PC-9 (cell line): ENCODE data around the gene ARHGDIA. TPM values are rescaled to one million over a fixed set of nuclear protein-coding genes. Genes with fewer than 3 reads are reported as not detected.

ENCODE experiments used
- BruUV-seq: library from RNA; stranded (reverse); fragments of 400-500 nt; replicated peaks from 2 replicates; lab custom pipeline; 2021; lab: Mats Ljungman, UMichigan
- CTCF ChIA-PET: fragments of 300-600 bp; sonication (Branson Sonifier 250); formaldehyde crosslinking; loops from one replicate; lab custom pipeline; 2022; ENCODE audit warnings: antibody characterized with exemption; lab: Charles Lee
- POLR2A ChIA-PET: fragments of 300-600 bp; sonication (Branson Sonifier 250); formaldehyde crosslinking; loops from one replicate; lab custom pipeline; 2022; ENCODE audit warnings: antibody characterized with exemption; ENCODE audit not compliant: unreplicated experiment; lab: Charles Lee
- DNase-seq, 2 experiments: peaks; one replicate each; pipeline versions ENCODE4 v3.0.0 to v3.0.0-alpha.2; 2015 to 2022; ENCODE audit warnings: mixed read lengths in 1 of 2
- H2AFZ ChIP-seq: fragments of 200-600 bp; sonication (generic); 2 replicates; pipeline ENCODE4 v1.8.1; 2017; ENCODE audit warnings: antibody characterized with exemption
- H3F3A ChIP-seq: fragments of 200-600 bp; sonication (generic); 2 replicates; pipeline ENCODE4 v1.8.1; 2017; ENCODE audit warnings: antibody characterized with exemption, mild to moderate bottlenecking, low read depth; ENCODE audit not compliant: insufficient read depth
- H3K27ac ChIP-seq: fragments of 200-600 bp; sonication (generic); 2 replicates; pipeline ENCODE4 v1.6.1; 2016; ENCODE audit warnings: mixed run types
- H3K27me3 ChIP-seq: fragments of 200-600 bp; sonication (generic); 2 replicates; pipeline ENCODE4 v1.6.1; 2016; ENCODE audit warnings: low read depth, mixed run types; ENCODE audit not compliant: insufficient read depth
- H3K36me3 ChIP-seq: fragments of 200-600 bp; sonication (generic); 2 replicates; pipeline ENCODE4 v1.6.1; 2016; ENCODE audit warnings: low read depth, mixed run types
- H3K4me1 ChIP-seq: fragments of 200-600 bp; sonication (generic); replicated peaks from 2 replicates; pipeline ENCODE4 v1.6.1; 2016; ENCODE audit warnings: mixed run types; ENCODE audit not compliant: insufficient read depth
- H3K4me2 ChIP-seq: fragments of 200-600 bp; sonication (generic); 2 replicates; pipeline ENCODE4 v1.6.1; 2017; ENCODE audit warnings: mixed run types
- H3K4me3 ChIP-seq: fragments of 200-600 bp; sonication (generic); 2 replicates; pipeline ENCODE4 v1.6.1; 2016; ENCODE audit warnings: mixed run types
- H3K79me2 ChIP-seq: fragments of 200-600 bp; sonication (generic); 2 replicates; pipeline ENCODE4 v1.6.1; 2017; ENCODE audit warnings: low read depth, mixed run types
- H3K9me2 ChIP-seq: fragments of 200-600 bp; sonication (generic); 2 replicates; pipeline ENCODE4 v1.8.1; 2017; ENCODE audit warnings: mild to moderate bottlenecking; ENCODE audit not compliant: insufficient read depth
- H3K9me3 ChIP-seq: fragments of 200-600 bp; sonication (generic); 2 replicates; pipeline ENCODE4 v1.8.1; 2016; ENCODE audit warnings: low read depth; ENCODE audit not compliant: insufficient read depth
- H4K20me1 ChIP-seq: fragments of 200-600 bp; sonication (generic); 2 replicates; pipeline ENCODE4 v1.8.1; 2017; ENCODE audit not compliant: insufficient read depth
- CTCF ChIP-seq: fragments of 200-600 bp; sonication (generic); conservative IDR thresholded peaks from 2 replicates; pipeline ENCODE4 v1.6.1; 2017; ENCODE audit warnings: mixed run types, antibody characterized with exemption, mild to moderate bottlenecking, moderate library complexity
- EZH2 ChIP-seq: fragments of 200-600 bp; sonication (generic); IDR thresholded peaks from 2 replicates; pipeline ENCODE4 v1.8.0; 2017; ENCODE audit warnings: antibody characterized with exemption, low read depth
- intact Hi-C: fragments of 100-400 bp; cut with micrococcal nuclease; formaldehyde crosslinking; loops from one replicate; pipeline ENCODE4 v1.10.0; 2022; ENCODE audit not compliant: unreplicated experiment
- total RNA-seq: library from RNA; stranded (reverse); gene quantifications from 2 replicates; pipeline ENCODE4 v1.2.3, GENCODE V29; 2021

The ARHGDIA gene
- total RNA-seq, 1 experiment from 2014 or later: 309 TPM

- Histone ChIP-seq H2AFZ (no peak overlapping the region), H3K4me1 (peaks cover 19% of the 10 kb centered on the region), H4K20me1 (peaks cover 12% of the 10 kb centered on the region), H3K27me3 (no peaks in the 10 kb centered on the region), H3K9me2 (no peaks in the 10 kb centered on the region), H3K4me2 (no peak overlapping the region), H3K36me3 (no peaks in the 10 kb centered on the region), H3K9me3 (no peaks in the 10 kb centered on the region), H3K79me2 (peaks cover 31% of the 10 kb centered on the region), H3F3A (peaks cover 39% of the 10 kb centered on the region), H3K27ac (no peak overlapping the region), H3K4me3 (no peak overlapping the region)
- intact Hi-C loops: no loop called here
- no peak for DNase-seq
- CTCF ChIA-PET: no interaction called here
- BruUV-seq: no TSS peak
- TF ChIP-seq CTCF (no peak), EZH2 (no peak)
- POLR2A ChIA-PET: no interaction called here
Measured at GRCh38 chr17:81884520-81884919, 13.4 kb upstream of the ARHGDIA start.

- intact Hi-C loops: no loop called here
- Histone ChIP-seq H3K27me3 (no peaks in the 10 kb centered on the region), H3K4me3 (no peak overlapping the region), H3K9me3 (no peaks in the 10 kb centered on the region), H2AFZ (no peak overlapping the region), H3K36me3 (no peaks in the 10 kb centered on the region), H3K9me2 (no peaks in the 10 kb centered on the region), H3K4me1 (no peaks in the 10 kb centered on the region), H3K79me2 (0 out of 2 replicates have a peak, but pooled peaks cover under 1% of the 10 kb centered on the region), H3K27ac (no peak overlapping the region), H4K20me1 (no peaks in the 10 kb centered on the region), H3K4me2 (no peak overlapping the region), H3F3A (0 out of 2 replicates have a peak, but pooled peaks cover 12% of the 10 kb centered on the region)
- ChIA-PET CTCF (no interaction called here), POLR2A (no interaction called here)
- DNase-seq: no peak
- BruUV-seq: no TSS peak
- no peak for TF ChIP-seq CTCF
Measured at GRCh38 chr17:81879121-81879520, 8.0 kb upstream of the ARHGDIA start.

GRCh38 chr17:81878294-81878693 is 7.2 kb upstream of the ARHGDIA start:
- Histone ChIP-seq H2AFZ (no peak overlapping the region), H3K27me3 (no peaks in the 10 kb centered on the region), H3K4me3 (no peak overlapping the region), H3K9me2 (no peaks in the 10 kb centered on the region), H3K4me2 (no peak overlapping the region), H3K9me3 (no peaks in the 10 kb centered on the region), H3K4me1 (no peaks in the 10 kb centered on the region), H3K36me3 (no peaks in the 10 kb centered on the region), H3K27ac (no peak overlapping the region), H3K79me2 (no peaks in the 10 kb centered on the region), H4K20me1 (no peaks in the 10 kb centered on the region), H3F3A (peaks cover 14% of the 10 kb centered on the region; the same call in 1 of the 2 replicates)
- ChIA-PET CTCF (no interaction called here), POLR2A (no interaction called here)
- no peak for DNase-seq
- intact Hi-C loops: no loop called here
- no TSS peak for BruUV-seq
- no peak for TF ChIP-seq CTCF
- TF ChIP-seq EZH2: no peak
